ENCODE results near the gene ENTPD6.
"Not testable (repeated sequence)": the region's sequence is repeated elsewhere in the genome, so short reads cannot be mapped to it uniquely, and the experiment has no call there.

The ENTPD6 gene

DNA sequence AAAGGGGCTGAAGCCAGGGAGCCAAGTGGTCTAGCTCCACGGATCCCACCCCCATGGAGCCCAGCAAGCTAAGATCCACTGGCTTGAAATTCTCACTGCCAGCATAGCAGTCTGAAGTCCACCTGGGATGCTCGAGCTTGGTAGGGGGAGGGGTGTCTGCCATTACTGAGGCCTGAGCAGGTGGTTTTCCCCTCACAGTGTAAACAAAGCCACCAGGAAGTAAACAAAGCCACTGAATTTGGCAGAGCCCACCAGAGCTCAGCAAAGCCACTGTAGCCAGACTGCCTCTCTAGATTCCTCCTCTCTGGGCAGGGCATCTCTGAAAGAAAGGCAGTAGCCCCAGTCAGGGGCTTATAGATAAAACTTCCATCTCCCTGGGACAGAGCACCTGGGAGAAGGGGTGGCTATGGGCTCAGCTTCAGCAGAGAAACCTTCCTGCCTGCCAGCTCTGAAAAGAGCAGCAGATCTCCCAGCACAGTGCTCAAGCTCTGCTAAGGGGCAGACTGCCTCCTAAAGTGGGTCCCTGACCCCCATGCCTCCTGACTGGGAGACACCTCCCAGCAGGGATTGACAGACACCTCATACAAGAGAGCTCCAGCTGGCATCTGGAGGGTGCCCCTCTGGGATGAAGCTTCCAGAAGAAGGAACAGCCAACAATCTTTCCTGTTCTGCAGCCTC is 29.3 kb upstream of the ENTPD6 start:
- not testable (repeated sequence) for H3K27ac ChIP-seq (ENCODE audit: low read depth, low read length); H3K36me3 ChIP-seq (ENCODE audit: control insufficient read depth, insufficient read depth, low read length); H3K4me1 ChIP-seq (ENCODE audit: control insufficient read depth, insufficient read depth, low read length); H3K9ac ChIP-seq (ENCODE audit: low read length); H3K27me3 ChIP-seq (ENCODE audit: control insufficient read depth, insufficient read depth, low read length); H3K4me3 ChIP-seq (ENCODE audit: low read depth, low read length)
- H3K9me3 ChIP-seq (ENCODE audit: control insufficient read depth, insufficient read depth, low read depth, low read length), result peaks cover 27% of the 10 kb centered on the region

DNA sequence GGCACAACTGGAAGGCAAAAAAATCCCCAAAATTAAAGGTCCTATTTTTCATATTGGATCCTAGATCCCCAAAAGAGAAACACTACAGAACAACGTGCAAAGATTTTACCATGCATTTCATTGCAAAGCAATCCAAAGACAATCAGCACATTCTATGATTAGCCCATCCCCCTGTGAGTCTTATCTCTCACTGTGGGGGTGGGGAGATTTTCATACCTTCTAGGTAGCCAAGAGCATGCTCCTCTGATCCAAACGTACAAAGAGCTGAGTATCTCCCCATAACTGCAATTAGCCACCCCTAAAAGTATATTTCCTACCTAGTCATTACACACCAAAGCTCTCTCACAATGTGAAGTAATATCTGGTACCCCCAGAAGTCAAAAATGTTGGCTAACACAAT is 22.2 kb upstream of the ENTPD6 start:
- Histone ChIP-seq H3K27me3 (ENCODE audit: control insufficient read depth, insufficient read depth, low read length) (peaks cover 3% of the 10 kb centered on the region; the same call in 1 of the 2 replicates), H3K4me1 (ENCODE audit: control insufficient read depth, insufficient read depth, low read length) (no peaks in the 10 kb centered on the region), H3K27ac (ENCODE audit: low read depth, low read length) (no peak overlapping the region), H3K9ac (ENCODE audit: low read length) (no peak overlapping the region), H3K4me3 (ENCODE audit: low read depth, low read length) (no peak overlapping the region), H3K36me3 (ENCODE audit: control insufficient read depth, insufficient read depth, low read length) (no peaks in the 10 kb centered on the region), H3K9me3 (ENCODE audit: control insufficient read depth, insufficient read depth, low read depth, low read length) (peaks cover 5% of the 10 kb centered on the region; the same call in 1 of the 2 replicates)

DNA sequence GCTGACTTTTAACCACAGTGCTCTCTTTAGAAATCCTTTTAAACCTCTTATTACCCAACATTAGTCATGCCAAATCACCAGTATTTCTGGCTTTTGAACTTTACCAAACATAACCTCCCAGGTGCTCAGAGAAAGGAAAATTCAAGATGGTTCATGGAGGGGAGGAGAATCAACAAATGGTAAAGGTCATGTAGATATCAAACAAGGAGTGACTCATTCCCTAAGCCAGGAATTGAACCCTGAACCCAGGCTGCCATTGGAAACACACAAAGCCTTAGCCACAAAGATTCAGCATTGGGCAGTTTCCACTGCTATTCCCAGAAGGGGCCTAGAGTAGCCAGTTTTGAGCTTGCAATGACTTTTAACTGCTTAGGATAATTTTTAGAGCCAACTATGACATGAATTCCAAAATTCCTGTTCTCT is 21.6 kb upstream of the ENTPD6 start:
- Histone ChIP-seq H3K9ac (ENCODE audit: low read length) (no peak overlapping the region), H3K9me3 (ENCODE audit: control insufficient read depth, insufficient read depth, low read depth, low read length) (peaks cover 5% of the 10 kb centered on the region; the same call in 1 of the 2 replicates), H3K4me1 (ENCODE audit: control insufficient read depth, insufficient read depth, low read length) (no peaks in the 10 kb centered on the region), H3K36me3 (ENCODE audit: control insufficient read depth, insufficient read depth, low read length) (no peaks in the 10 kb centered on the region), H3K4me3 (ENCODE audit: low read depth, low read length) (no peak overlapping the region), H3K27ac (ENCODE audit: low read depth, low read length) (no peak overlapping the region), H3K27me3 (ENCODE audit: control insufficient read depth, insufficient read depth, low read length) (peaks cover 3% of the 10 kb centered on the region; the same call in 1 of the 2 replicates)

DNA sequence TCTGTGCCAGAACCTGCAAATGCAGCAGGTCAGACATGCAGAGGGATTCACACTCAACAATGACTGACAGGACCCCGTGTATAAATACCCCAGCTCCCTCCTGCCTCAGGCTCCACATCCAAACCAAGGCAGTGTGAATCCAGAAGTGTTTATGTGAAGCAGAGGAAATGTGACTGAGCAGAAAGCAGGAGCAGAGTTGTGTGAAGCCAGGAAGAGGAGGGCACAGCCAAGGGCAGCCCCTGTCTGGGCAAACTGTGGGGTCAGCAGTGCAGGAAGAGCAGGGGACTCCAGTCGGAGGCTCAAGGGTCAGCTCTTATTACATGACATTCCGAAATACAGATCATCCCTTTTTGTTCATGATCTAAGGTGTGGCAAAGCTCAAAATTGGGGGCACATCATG is 19.3 kb upstream of the ENTPD6 start:
- no peaks in the 10 kb centered on the region for H3K36me3 ChIP-seq (ENCODE audit: control insufficient read depth, insufficient read depth, low read length)
- no peak overlapping the region for H3K4me3 ChIP-seq (ENCODE audit: low read depth, low read length)
- no peak overlapping the region for H3K9ac ChIP-seq (ENCODE audit: low read length)
- no peak overlapping the region for H3K27ac ChIP-seq (ENCODE audit: low read depth, low read length)
- H3K9me3 ChIP-seq (ENCODE audit: control insufficient read depth, insufficient read depth, low read depth, low read length), result peaks cover 5% of the 10 kb centered on the region; the same call in 1 of the 2 replicates
- H3K27me3 ChIP-seq (ENCODE audit: control insufficient read depth, insufficient read depth, low read length), result peaks cover 3% of the 10 kb centered on the region; the same call in 1 of the 2 replicates
- H3K4me1 ChIP-seq (ENCODE audit: control insufficient read depth, insufficient read depth, low read length), result no peaks in the 10 kb centered on the region

DNA sequence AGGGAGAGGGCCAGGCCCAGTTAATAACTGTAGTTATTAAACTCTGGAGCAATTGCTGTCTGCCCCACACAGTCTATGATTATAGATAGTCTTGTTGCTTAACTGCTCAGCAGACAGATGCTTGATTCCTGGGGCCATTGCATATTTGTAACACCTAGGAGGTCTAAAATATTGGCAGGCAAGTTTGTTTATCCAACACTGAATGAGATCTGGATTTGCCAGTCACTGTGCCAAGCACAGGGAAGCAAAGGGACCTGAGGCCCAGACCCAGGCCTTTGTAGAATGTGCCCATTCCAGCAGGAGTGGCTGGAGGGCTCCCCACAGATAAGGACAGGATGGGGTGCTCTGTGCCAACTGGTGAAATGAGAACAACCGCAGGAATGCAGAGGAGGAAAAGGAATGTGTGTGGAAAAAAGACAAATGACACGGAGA is 17.6 kb upstream of the ENTPD6 start:
- H3K27me3 ChIP-seq (ENCODE audit: control insufficient read depth, insufficient read depth, low read length), result peaks cover 3% of the 10 kb centered on the region; the same call in 1 of the 2 replicates
- H3K9me3 ChIP-seq (ENCODE audit: control insufficient read depth, insufficient read depth, low read depth, low read length), result peaks cover 5% of the 10 kb centered on the region; the same call in 1 of the 2 replicates
- H3K4me1 ChIP-seq (ENCODE audit: control insufficient read depth, insufficient read depth, low read length), result no peaks in the 10 kb centered on the region
- no peak overlapping the region for H3K27ac ChIP-seq (ENCODE audit: low read depth, low read length)
- no peak overlapping the region for H3K4me3 ChIP-seq (ENCODE audit: low read depth, low read length)
- no peaks in the 10 kb centered on the region for H3K36me3 ChIP-seq (ENCODE audit: control insufficient read depth, insufficient read depth, low read length)
- no peak overlapping the region for H3K9ac ChIP-seq (ENCODE audit: low read length)

DNA sequence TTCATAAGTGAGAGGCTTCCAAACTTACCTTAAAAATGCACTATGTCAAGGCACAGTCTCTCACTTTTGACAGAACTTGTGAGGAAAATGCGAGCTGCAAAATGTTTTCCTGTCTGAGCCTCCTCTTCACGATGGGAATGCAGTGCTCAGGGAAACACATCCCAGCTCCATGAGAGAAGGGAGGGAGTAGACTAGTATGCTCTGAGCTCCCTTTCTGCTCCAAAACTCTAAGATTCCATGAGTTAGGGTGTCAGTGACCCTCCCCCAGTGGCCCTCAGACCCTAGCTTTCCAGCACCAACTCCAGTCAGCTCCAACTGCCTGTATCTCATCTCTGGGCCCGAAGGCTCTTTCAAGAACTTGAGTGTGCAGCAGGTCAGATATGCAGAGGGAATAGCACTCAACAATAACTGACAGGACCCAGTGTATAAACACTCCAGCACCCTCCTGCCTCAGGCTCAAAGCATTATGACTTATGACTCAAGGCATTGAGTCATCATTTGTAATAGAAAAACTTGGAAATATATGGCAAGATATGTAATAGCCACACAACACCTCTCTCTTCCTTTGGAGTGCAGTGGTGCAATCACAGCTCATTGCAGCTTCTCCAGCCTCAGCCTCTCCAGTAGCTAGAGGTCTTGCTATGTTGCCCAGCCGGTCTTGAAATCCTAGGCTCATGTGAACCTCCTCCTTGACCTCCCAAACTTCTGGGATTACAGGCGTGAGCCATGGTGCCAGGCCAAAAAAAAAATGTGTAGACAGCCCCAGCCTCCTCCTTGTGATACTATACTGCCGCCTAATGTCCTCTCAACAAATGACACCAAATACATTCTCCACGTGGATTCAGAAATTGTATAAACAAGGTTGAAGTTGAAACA is 16.7 kb upstream of the ENTPD6 start:
- Histone ChIP-seq H3K4me3 (ENCODE audit: low read depth, low read length) (no peak overlapping the region), H3K4me1 (ENCODE audit: control insufficient read depth, insufficient read depth, low read length) (no peaks in the 10 kb centered on the region), H3K27me3 (ENCODE audit: control insufficient read depth, insufficient read depth, low read length) (peaks cover 3% of the 10 kb centered on the region; the same call in 1 of the 2 replicates), H3K36me3 (ENCODE audit: control insufficient read depth, insufficient read depth, low read length) (no peaks in the 10 kb centered on the region), H3K9ac (ENCODE audit: low read length) (no peak overlapping the region), H3K27ac (ENCODE audit: low read depth, low read length) (no peak overlapping the region), H3K9me3 (ENCODE audit: control insufficient read depth, insufficient read depth, low read depth, low read length) (0 out of 2 replicates have a peak, but pooled peaks cover 2% of the 10 kb centered on the region)

DNA sequence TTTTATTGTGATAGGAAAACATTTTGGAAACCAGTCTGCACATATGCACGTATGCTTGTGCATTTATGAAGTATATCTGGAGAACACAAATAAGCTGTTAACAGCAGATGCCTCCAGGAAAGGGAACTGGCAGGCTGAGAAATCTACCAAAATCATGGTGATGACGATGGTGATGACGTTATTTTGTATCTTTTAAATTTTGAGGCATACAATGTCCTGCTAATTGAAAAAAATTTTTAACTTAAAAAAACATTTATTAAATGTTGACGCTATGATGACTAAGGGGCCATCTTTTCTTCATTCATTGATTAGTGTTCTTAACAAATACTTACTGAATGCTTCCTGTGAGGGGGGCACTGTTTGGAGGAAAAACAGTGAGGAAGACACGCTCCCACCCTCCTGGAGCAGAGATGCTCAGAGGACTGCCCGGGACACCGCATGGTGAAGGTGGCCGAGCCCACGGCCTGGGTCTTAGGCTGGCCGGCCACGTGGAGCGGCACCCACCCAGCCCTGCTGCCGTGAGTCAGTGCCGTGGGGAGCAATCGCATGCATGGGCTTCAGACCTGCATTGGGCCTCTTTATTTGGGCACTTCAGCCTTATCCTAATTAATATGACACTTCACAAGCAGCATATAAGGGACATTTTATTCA is 15.9 kb upstream of the ENTPD6 start:
- no peak overlapping the region for H3K4me3 ChIP-seq (ENCODE audit: low read depth, low read length)
- H3K27ac ChIP-seq (ENCODE audit: low read depth, low read length), result no peak overlapping the region
- no peaks in the 10 kb centered on the region for H3K36me3 ChIP-seq (ENCODE audit: control insufficient read depth, insufficient read depth, low read length)
- H3K27me3 ChIP-seq (ENCODE audit: control insufficient read depth, insufficient read depth, low read length), result peaks cover 3% of the 10 kb centered on the region; the same call in 1 of the 2 replicates
- H3K4me1 ChIP-seq (ENCODE audit: control insufficient read depth, insufficient read depth, low read length), result no peaks in the 10 kb centered on the region
- 0 out of 2 replicates have a peak, but pooled peaks cover 1% of the 10 kb centered on the region for H3K9me3 ChIP-seq (ENCODE audit: control insufficient read depth, insufficient read depth, low read depth, low read length)
- no peak overlapping the region for H3K9ac ChIP-seq (ENCODE audit: low read length)

DNA sequence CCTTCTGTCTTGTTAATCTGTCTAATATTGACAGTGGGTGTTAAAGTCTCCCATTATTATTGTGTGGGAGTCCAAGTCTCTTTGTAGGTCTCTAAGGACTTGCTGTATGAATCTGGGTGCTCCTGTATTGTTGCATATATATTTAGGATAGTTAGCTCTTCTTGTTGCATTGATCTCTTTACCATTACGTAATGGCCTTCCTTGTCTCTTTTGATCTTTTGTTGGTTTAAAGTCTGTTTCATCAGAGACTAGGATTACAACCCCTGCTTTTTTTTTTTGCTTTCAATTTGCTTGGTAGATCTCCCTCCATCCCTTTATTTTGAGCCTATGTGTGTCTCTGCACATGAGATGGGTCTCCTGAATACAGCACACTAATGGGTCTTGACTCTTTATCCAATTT is 11.1 kb upstream of the ENTPD6 start:
- H3K27ac ChIP-seq (ENCODE audit: low read depth, low read length); H3K9ac ChIP-seq (ENCODE audit: low read length); H3K4me1 ChIP-seq (ENCODE audit: control insufficient read depth, insufficient read depth, low read length); H3K4me3 ChIP-seq (ENCODE audit: low read depth, low read length); H3K27me3 ChIP-seq (ENCODE audit: control insufficient read depth, insufficient read depth, low read length); H3K36me3 ChIP-seq (ENCODE audit: control insufficient read depth, insufficient read depth, low read length): not testable (repeated sequence)
- peaks cover 14% of the 10 kb centered on the region for H3K9me3 ChIP-seq (ENCODE audit: control insufficient read depth, insufficient read depth, low read depth, low read length)

DNA sequence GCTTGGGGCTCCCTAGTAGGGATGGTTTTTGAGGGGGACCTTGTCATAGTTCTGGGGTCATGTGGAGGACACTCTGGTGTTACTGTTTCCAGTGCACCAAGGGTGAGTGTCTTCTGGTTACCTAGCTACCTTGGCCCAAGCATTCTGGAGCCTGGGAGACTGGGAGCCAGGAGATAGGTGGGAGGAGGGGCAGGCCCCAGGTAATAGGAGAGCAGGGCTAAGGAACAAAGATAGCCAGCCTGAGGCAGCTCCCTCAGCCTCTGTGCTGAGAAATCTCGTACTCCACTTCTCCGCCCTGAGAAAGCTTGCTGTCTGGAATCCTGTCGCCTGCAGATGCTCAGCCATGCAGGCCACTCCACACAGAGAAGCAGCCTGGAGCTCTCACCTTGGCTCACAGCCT is 8.3 kb upstream of the ENTPD6 start:
- peaks cover 14% of the 10 kb centered on the region for H3K9me3 ChIP-seq (ENCODE audit: control insufficient read depth, insufficient read depth, low read depth, low read length)
- H3K4me3 ChIP-seq (ENCODE audit: low read depth, low read length), result no peak overlapping the region
- no peak overlapping the region for H3K9ac ChIP-seq (ENCODE audit: low read length)
- H3K36me3 ChIP-seq (ENCODE audit: control insufficient read depth, insufficient read depth, low read length), result no peaks in the 10 kb centered on the region
- H3K27me3 ChIP-seq (ENCODE audit: control insufficient read depth, insufficient read depth, low read length), result no peaks in the 10 kb centered on the region
- H3K4me1 ChIP-seq (ENCODE audit: control insufficient read depth, insufficient read depth, low read length), result no peaks in the 10 kb centered on the region
- H3K27ac ChIP-seq (ENCODE audit: low read depth, low read length), result no peak overlapping the region

DNA sequence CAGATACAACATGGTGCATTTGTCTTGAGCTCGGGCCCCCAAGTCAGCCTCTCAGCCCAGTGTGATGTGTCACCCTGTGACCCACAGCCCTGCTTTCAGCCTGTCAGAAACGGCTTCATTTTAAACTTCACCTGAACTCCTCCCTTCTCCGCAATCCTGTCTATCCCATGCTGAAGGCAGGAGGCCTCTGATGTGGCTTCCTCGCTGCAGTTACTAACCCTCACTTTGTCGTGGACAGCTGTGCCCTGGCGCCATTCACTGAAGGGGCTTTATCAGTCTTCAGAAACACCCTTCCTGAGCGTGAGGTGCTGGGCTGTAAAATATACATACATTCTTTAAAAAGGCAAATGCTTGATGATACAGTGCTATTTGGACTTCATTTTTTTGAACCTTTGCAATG is 7.9 kb upstream of the ENTPD6 start:
- H3K27ac ChIP-seq (ENCODE audit: low read depth, low read length), result no peak overlapping the region
- no peaks in the 10 kb centered on the region for H3K27me3 ChIP-seq (ENCODE audit: control insufficient read depth, insufficient read depth, low read length)

More for the DNA sequence above, 7.9 kb upstream of the ENTPD6 start:
- Histone ChIP-seq H3K4me1 (ENCODE audit: control insufficient read depth, insufficient read depth, low read length) (no peaks in the 10 kb centered on the region), H3K9ac (ENCODE audit: low read length) (no peak overlapping the region), H3K9me3 (ENCODE audit: control insufficient read depth, insufficient read depth, low read depth, low read length) (peaks cover 14% of the 10 kb centered on the region), H3K36me3 (ENCODE audit: control insufficient read depth, insufficient read depth, low read length) (no peaks in the 10 kb centered on the region), H3K4me3 (ENCODE audit: low read depth, low read length) (no peak overlapping the region)

All from HUES6 (cell line).